Lung (tissue), 12 donors: Measurements from ENCODE around the gene PHACTR1. TPM values are rescaled to one million over a fixed set of nuclear protein-coding genes. Genes with fewer than 3 reads are reported as not detected.

ENCODE experiments used
- ATAC-seq: fragments of 200-7000 bp; cut with Tn5 transposase; one replicate; pipeline ENCODE4 v1.9.1; 2020; ENCODE audit warnings: moderate number of reproducible peaks; ENCODE audit not compliant: insufficient read depth, low FRiP score
- DNase-seq, 3 donors: peaks; one replicate each; pipeline ENCODE4 v3.0.0-alpha.2; 2013 to 2017
- H3K27ac ChIP-seq, 2 donors: one replicate each; pipeline ENCODE4 v1.5.1; 2013; ENCODE audit warnings: mild to moderate bottlenecking in 2 of 2, moderate library complexity in 2 of 2, control low read depth in 1 of 2, inconsistent platforms in 1 of 2, low read depth in 1 of 2, low read length in 1 of 2
- H3K27me3 ChIP-seq, 3 donors: one replicate each; pipeline ENCODE4 v1.5.1; 2013; ENCODE audit warnings: low read length in 2 of 3; ENCODE audit not compliant: control insufficient read depth in 3 of 3, insufficient read depth in 3 of 3
- H3K36me3 ChIP-seq, 4 donors: one replicate each; pipeline ENCODE4 v1.5.1; 2013; ENCODE audit warnings: low read length in 4 of 4, mild to moderate bottlenecking in 1 of 4, moderate library complexity in 1 of 4; ENCODE audit not compliant: control insufficient read depth in 4 of 4, insufficient read depth in 4 of 4
- H3K4me1 ChIP-seq, 5 donors: one replicate each; pipeline ENCODE4 v1.5.1; 2013; ENCODE audit warnings: low read length in 5 of 5, mild to moderate bottlenecking in 2 of 5, moderate library complexity in 1 of 5; ENCODE audit not compliant: control insufficient read depth in 5 of 5, insufficient read depth in 5 of 5
- H3K4me3 ChIP-seq: one replicate; pipeline ENCODE4 v1.5.1; 2013; ENCODE audit warnings: mild to moderate bottlenecking, control low read depth, moderate library complexity
- H3K9ac ChIP-seq, 2 donors: one replicate each; pipeline ENCODE4 v1.5.1; 2013; ENCODE audit warnings: low read length in 2 of 2, control low read depth in 1 of 2; ENCODE audit not compliant: insufficient read depth in 1 of 2
- H3K9me3 ChIP-seq, 4 donors: one replicate each; pipeline ENCODE4 v1.5.1; 2013; ENCODE audit warnings: low read length in 3 of 4, mild to moderate bottlenecking in 1 of 4, moderate library complexity in 1 of 4; ENCODE audit not compliant: control insufficient read depth in 4 of 4, insufficient read depth in 3 of 4
- CTCF ChIP-seq: IDR thresholded peaks from 2 replicates; pipeline ENCODE4 v1.5.1; 2012; ENCODE audit warnings: mild to moderate bottlenecking; ENCODE audit errors: control extremely low read depth, extremely low read depth
- WGBS, 2 donors: extraction: QIAGEN DNeasy Blood & Tissue Kit; methylation state at CpG; one replicate each; pipeline ENCODE4 v1.1.7; 2013; 5-methylcytosine and 5-hydroxymethylcytosine counted together
- polyA plus RNA-seq, 2 donors: library from polyadenylated mRNA; stranded (reverse); fragments of 200-250 nt; gene quantifications; one replicate each; pipeline ENCODE4 v1.2.1, GENCODE V29; 2013
- total RNA-seq, 2 donors: library from RNA; depleted of rRNA in 1 of 2; stranded (reverse); fragments of >200 nt in 1 of 2; gene quantifications; one replicate each; pipeline ENCODE4 v1.2.1, GENCODE V29; 2014 to 2021
- donor health status: control.
- donor health status: control.
- donor health status: Bipolar disorder and iron deficiency.
- donor health status: healthy.
- donor health status: DM: yes; HTN: yes; CAD: no.

PHACTR1 gene
- total and polyA plus RNA-seq, 4 donors = 16.3 to 58.8 (median 41.9) TPM

GRCh38 chr6:12733876-12734275, 17.3 kb downstream of the PHACTR1 start:
- ATAC-seq = no peak
- TF ChIP-seq CTCF = no peak
- Histone ChIP-seq H3K9ac (no peak overlapping the region), H3K9me3 (peaks cover 0 to 4% (median 0%) of the 10 kb centered on the region in 4 donors), H3K27me3 (no peaks in the 10 kb centered on the region), H3K27ac (no peak overlapping the region), H3K4me3 (no peak overlapping the region), H3K36me3 (no peaks in the 10 kb centered on the region), H3K4me1 (no peaks in the 10 kb centered on the region)
- 71 to 75% methylated on average over 6 of the region's 6 CpGs for WGBS, 2 donors
- no peak for DNase-seq

DNA sequence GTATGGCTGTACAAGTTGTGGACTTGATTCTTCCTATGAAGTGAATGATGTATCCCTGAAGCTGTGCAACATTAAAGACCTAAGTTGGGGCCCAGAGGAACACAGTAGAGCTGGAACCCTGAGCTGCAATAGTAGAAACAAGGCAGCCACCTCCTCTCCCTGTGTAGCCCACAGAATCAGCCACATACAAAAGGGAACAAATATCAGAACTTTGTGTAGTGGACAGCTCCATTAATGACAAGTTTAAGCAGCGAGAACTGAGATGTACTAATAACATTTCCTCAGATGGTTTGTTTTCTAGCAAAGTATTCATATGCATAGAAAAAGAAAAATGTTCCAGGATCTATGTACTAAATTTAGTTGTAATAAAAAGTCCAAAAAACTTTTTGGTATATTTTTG, 19.2 kb downstream of the PHACTR1 start:
- DNase-seq (peak in 1 of 3 donors; percentile 24), ATAC-seq (no peak)
- H3K9me3 ChIP-seq = peaks cover 0 to 4% (median 0%) of the 10 kb centered on the region in 4 donors
- no peak overlapping the region for H3K9ac ChIP-seq
- no peak overlapping the region for H3K4me3 ChIP-seq
- no peak for TF ChIP-seq CTCF
- H3K4me1 ChIP-seq = no peaks in the 10 kb centered on the region
- no peaks in the 10 kb centered on the region for H3K27me3 ChIP-seq
- H3K27ac ChIP-seq = no peak overlapping the region
- H3K36me3 ChIP-seq = no peaks in the 10 kb centered on the region
- WGBS, 2 donors = 41 to 69% methylated on average over 1 of the region's 1 CpG

- Histone ChIP-seq H3K27ac (no peak overlapping the region), H3K27me3 (peaks cover 14 to 33% (median 25%) of the 10 kb centered on the region in 3 donors), H3K4me1 (peaks cover 0 to 7% (median 0%) of the 10 kb centered on the region in 5 donors), H3K9me3 (peaks cover 0 to 9% (median 0%) of the 10 kb centered on the region in 4 donors), H3K9ac (no peak overlapping the region), H3K4me3 (no peak overlapping the region), H3K36me3 (no peaks in the 10 kb centered on the region)
- no peak for TF ChIP-seq CTCF
- 10 to 20% methylated on average over 2 of the region's 2 CpGs for WGBS, 2 donors
- DNase-seq (no peak), ATAC-seq (no peak)
These were observed 31.8 kb downstream of the PHACTR1 start for GRCh38 chr6:12748411-12748810.
